ENCODE results near the gene AIFM1.

The AIFM1 gene

DNA sequence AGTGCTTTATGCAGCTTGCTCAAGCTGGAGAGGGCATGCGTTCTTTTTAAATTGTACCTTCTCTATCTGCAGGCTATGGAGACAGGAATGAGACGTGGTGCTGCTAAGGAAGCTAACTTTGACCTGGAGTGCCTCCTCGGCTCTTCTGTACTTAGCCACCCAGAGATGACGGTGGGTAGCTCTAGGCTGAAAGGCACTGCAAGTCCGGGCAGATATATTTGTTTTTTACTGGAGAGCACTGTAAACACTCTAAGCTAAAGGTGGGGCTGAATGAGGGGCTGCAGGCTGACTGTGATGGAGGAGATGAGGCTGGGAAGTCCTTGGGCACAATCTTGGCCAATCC lies 67.5 kb downstream of the AIFM1 start:
- Histone ChIP-seq H3K4me3 (ENCODE audit: low read length) (no peak overlapping the region), H3K27me3 (ENCODE audit: control insufficient read depth, insufficient read depth, low read length) (no peaks in the 10 kb centered on the region), H3K9ac (ENCODE audit: low read length) (no peak overlapping the region), H3K9me3 (ENCODE audit: control insufficient read depth, low read depth, low read length) (peaks cover 12% of the 10 kb centered on the region), H3K36me3 (ENCODE audit: control insufficient read depth, low read depth, low read length) (no peaks in the 10 kb centered on the region), H3K27ac (ENCODE audit: low read length) (no peak overlapping the region), H3K4me1 (ENCODE audit: control insufficient read depth, low read depth, low read length) (no peaks in the 10 kb centered on the region)

DNA sequence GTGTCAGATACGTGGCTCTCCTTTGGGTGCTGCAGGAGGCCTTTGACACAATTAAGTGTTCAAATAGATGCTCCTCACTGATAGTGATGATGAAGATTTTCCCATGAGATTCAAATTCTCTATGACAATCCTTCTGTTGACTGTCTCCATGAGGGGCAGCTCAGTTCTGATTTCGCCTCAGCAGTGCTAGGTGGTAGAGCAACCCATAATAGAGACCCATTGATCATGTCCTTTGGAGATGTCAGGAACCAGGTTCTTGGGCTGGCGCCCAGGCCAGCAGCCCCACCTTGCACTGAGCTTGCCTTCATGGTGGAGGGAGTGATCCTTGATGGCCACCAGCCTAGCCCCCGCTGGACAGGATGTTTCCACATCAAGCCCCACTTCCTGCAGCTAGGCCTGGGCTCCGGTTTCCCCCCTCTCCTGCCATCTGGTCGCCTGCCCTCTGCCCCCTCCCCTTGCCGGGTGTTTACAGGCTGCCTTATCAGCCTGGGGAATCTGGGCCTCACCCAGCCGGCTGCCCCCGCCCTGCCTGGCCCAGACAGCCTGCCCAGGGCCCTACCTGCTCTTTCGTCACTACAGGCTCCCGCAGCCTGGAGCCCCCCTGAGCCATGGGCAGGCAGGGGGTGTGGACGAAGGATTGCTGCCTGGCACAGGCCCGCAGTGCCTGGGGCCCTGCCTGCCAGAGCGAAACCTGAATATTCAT lies 68.0 kb downstream of the AIFM1 start:
- Histone ChIP-seq H3K4me3 (ENCODE audit: low read length) (no peak overlapping the region), H3K9ac (ENCODE audit: low read length) (no peak overlapping the region), H3K36me3 (ENCODE audit: control insufficient read depth, low read depth, low read length) (no peaks in the 10 kb centered on the region), H3K4me1 (ENCODE audit: control insufficient read depth, low read depth, low read length) (no peaks in the 10 kb centered on the region), H3K9me3 (ENCODE audit: control insufficient read depth, low read depth, low read length) (peaks cover 12% of the 10 kb centered on the region), H3K27ac (ENCODE audit: low read length) (no peak overlapping the region), H3K27me3 (ENCODE audit: control insufficient read depth, insufficient read depth, low read length) (no peaks in the 10 kb centered on the region)

GRCh38 chrX:130095249-130096030 lies 70.2 kb downstream of the AIFM1 start:
- no peak overlapping the region for H3K27ac ChIP-seq (ENCODE audit: low read length)
- H3K4me3 ChIP-seq (ENCODE audit: low read length): no peak overlapping the region
- H3K4me1 ChIP-seq (ENCODE audit: control insufficient read depth, low read depth, low read length): no peaks in the 10 kb centered on the region
- no peaks in the 10 kb centered on the region for H3K36me3 ChIP-seq (ENCODE audit: control insufficient read depth, low read depth, low read length)
- H3K9me3 ChIP-seq (ENCODE audit: control insufficient read depth, low read depth, low read length): peaks cover 12% of the 10 kb centered on the region
- no peak overlapping the region for H3K9ac ChIP-seq (ENCODE audit: low read length)
- H3K27me3 ChIP-seq (ENCODE audit: control insufficient read depth, insufficient read depth, low read length): no peaks in the 10 kb centered on the region

GRCh38 chrX:130094696-130095095 lies 70.9 kb downstream of the AIFM1 start:
- H3K27ac ChIP-seq (ENCODE audit: low read length): no peak overlapping the region

DNA sequence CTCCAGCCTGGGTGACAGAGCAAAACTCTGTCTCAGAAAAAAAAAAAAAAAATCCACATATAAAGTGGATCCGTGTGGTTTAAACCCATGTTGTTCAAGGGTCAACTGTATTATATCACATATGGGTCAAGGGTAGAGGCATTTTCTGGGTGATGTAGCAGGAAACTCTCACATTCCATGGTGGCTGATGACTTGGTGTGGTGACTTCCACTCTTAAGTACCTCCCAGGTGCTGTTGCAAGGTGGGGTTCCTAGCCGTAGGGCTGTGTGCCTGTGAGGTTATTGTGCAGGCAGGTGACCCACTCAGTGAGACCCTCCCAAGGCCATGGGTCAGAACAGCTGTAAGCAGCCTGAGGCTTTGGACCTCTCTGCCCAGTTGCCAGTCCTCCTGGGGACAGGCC lies 72.4 kb downstream of the AIFM1 start:
- H3K27ac ChIP-seq (ENCODE audit: low read length): no peak overlapping the region
- no peak overlapping the region for H3K4me3 ChIP-seq (ENCODE audit: low read length)
- H3K9me3 ChIP-seq (ENCODE audit: control insufficient read depth, low read depth, low read length): peaks cover 9% of the 10 kb centered on the region
- no peaks in the 10 kb centered on the region for H3K27me3 ChIP-seq (ENCODE audit: control insufficient read depth, insufficient read depth, low read length)
- H3K4me1 ChIP-seq (ENCODE audit: control insufficient read depth, low read depth, low read length): no peaks in the 10 kb centered on the region
- H3K36me3 ChIP-seq (ENCODE audit: control insufficient read depth, low read depth, low read length): no peaks in the 10 kb centered on the region
- H3K9ac ChIP-seq (ENCODE audit: low read length): no peak overlapping the region

More at GRCh38 chrX:130094696-130095095, 70.9 kb downstream of the AIFM1 start:
- Histone ChIP-seq H3K4me3 (ENCODE audit: low read length) (no peak overlapping the region), H3K27me3 (ENCODE audit: control insufficient read depth, insufficient read depth, low read length) (no peaks in the 10 kb centered on the region), H3K9me3 (ENCODE audit: control insufficient read depth, low read depth, low read length) (peaks cover 12% of the 10 kb centered on the region), H3K9ac (ENCODE audit: low read length) (no peak overlapping the region), H3K4me1 (ENCODE audit: control insufficient read depth, low read depth, low read length) (no peaks in the 10 kb centered on the region), H3K36me3 (ENCODE audit: control insufficient read depth, low read depth, low read length) (no peaks in the 10 kb centered on the region)

DNA sequence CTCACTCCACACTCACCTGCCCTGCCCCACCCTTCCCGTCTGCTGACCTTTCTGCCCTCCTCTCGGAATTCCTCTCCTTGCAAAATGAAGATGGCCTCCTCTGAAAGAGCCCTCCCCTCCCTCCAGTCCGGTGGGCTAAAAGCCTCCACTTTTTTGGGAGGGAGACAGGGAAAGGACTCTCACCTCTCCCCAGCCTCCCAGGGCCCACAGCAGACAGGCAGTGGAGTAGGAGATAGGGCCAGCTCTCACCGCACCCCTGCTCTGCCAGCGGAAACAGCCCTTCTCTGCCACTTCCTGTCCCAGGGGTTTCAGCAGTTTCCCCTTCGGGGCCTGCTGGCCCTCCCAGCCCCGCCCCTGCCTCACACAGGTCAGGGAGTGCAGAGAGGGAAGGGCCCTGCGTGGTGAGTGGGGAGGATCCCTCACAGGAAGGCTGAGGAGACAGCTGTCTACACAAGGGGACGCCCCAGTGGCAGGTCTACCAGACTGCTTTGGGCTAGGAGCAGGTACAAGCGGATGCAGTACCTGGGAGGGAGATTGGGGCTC lies 73.6 kb downstream of the AIFM1 start:
- Histone ChIP-seq H3K9ac (ENCODE audit: low read length) (no peak overlapping the region), H3K36me3 (ENCODE audit: control insufficient read depth, low read depth, low read length) (no peaks in the 10 kb centered on the region), H3K27me3 (ENCODE audit: control insufficient read depth, insufficient read depth, low read length) (no peaks in the 10 kb centered on the region), H3K4me3 (ENCODE audit: low read length) (no peak overlapping the region), H3K27ac (ENCODE audit: low read length) (no peak overlapping the region), H3K4me1 (ENCODE audit: control insufficient read depth, low read depth, low read length) (no peaks in the 10 kb centered on the region), H3K9me3 (ENCODE audit: control insufficient read depth, low read depth, low read length) (peaks cover 13% of the 10 kb centered on the region)

- Histone ChIP-seq H3K9ac (ENCODE audit: low read length) (no peak overlapping the region), H3K4me1 (ENCODE audit: control insufficient read depth, low read depth, low read length) (no peaks in the 10 kb centered on the region), H3K36me3 (ENCODE audit: control insufficient read depth, low read depth, low read length) (no peaks in the 10 kb centered on the region), H3K27ac (ENCODE audit: low read length) (no peak overlapping the region), H3K27me3 (ENCODE audit: control insufficient read depth, insufficient read depth, low read length) (no peaks in the 10 kb centered on the region), H3K4me3 (ENCODE audit: low read length) (no peak overlapping the region), H3K9me3 (ENCODE audit: control insufficient read depth, low read depth, low read length) (peaks cover 10% of the 10 kb centered on the region)
Observed at GRCh38 chrX:130090364-130090763, 75.3 kb downstream of the AIFM1 start.

- H3K36me3 ChIP-seq (ENCODE audit: control insufficient read depth, low read depth, low read length): no peaks in the 10 kb centered on the region
- H3K4me1 ChIP-seq (ENCODE audit: control insufficient read depth, low read depth, low read length): peaks cover 8% of the 10 kb centered on the region
- H3K4me3 ChIP-seq (ENCODE audit: low read length): no peak overlapping the region
- H3K27ac ChIP-seq (ENCODE audit: low read length): no peak overlapping the region
- H3K9ac ChIP-seq (ENCODE audit: low read length): no peak overlapping the region
- H3K9me3 ChIP-seq (ENCODE audit: control insufficient read depth, low read depth, low read length): peaks cover 4% of the 10 kb centered on the region
- no peaks in the 10 kb centered on the region for H3K27me3 ChIP-seq (ENCODE audit: control insufficient read depth, insufficient read depth, low read length)
Observed at GRCh38 chrX:130086447-130087206, 79.0 kb downstream of the AIFM1 start.

DNA sequence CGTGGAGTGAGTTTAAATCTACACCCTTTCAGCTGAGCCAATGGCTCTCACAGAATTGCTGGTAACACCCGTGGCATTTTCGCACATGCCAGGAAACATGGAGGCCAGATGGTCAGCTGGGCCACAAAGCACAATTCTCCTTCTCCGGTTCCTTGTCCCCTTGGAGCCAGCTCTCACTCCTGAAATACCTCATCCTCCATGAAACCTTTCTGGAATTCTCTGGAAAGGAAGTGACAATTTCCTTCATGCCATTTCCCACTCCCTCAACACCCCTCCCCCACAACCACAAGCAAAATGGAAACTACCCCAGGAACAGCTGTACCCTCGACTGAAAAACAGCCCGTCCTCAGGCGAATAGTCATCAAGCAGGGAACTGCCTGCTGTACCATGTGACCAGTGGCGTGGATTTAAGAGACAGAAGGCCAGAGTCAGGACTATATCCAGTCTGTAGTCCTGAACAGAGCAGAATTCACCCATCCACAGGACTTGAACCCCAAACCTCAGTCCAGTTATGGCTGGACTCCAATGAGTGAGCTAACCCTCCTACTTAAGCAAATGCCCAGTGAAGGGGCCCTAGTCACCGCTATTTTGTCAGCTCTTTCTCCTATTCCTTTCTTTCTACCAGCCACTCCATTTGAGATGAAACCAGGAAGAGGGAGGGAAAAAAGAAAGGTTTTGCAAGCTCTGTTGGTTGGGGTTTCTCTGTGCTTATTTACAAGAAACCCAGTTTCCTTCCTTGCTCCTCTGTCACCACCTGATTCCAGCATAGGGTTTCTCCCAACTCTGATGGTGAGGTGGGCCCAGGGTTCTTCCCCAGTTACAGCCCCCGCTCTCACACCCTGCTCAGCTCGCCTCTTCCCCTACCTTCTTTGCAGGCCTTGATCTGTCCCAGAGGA lies 79.8 kb downstream of the AIFM1 start:
- peaks cover 8% of the 10 kb centered on the region for H3K4me1 ChIP-seq (ENCODE audit: control insufficient read depth, low read depth, low read length)
- no peaks in the 10 kb centered on the region for H3K36me3 ChIP-seq (ENCODE audit: control insufficient read depth, low read depth, low read length)
- H3K27me3 ChIP-seq (ENCODE audit: control insufficient read depth, insufficient read depth, low read length): no peaks in the 10 kb centered on the region
- H3K4me3 ChIP-seq (ENCODE audit: low read length): no peak overlapping the region
- peaks cover 4% of the 10 kb centered on the region for H3K9me3 ChIP-seq (ENCODE audit: control insufficient read depth, low read depth, low read length)
- no peak overlapping the region for H3K27ac ChIP-seq (ENCODE audit: low read length)
- H3K9ac ChIP-seq (ENCODE audit: low read length): no peak overlapping the region

DNA sequence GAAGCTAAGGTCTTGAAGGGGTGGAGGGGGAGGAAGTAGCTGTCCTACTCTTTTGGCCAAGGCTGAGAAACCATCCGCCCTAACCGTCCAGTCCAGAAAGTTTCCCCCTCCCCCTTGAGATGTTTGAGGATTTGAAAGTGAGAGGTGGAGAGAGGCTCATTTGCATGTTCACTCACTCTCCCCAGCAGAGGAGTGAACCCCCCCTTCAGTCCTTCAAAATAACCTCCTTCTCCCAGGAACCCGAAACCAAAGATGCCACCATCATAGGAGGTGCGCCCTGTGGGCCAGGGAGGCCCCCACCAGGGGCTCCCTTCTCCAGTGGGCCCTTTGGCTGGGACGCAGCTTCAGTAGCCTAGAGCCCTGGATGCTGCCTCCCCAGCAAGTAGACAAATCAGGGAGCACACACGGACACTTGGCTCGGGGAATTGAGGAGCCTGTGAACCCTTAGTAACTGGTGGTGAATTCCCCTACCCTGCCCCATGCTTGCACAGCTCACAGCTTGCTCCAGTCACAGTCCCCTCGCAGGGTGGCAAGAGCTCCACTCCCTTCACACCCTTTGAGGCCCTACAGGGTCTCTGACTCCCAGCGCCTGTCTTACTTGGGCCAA lies 80.9 kb downstream of the AIFM1 start:
- Histone ChIP-seq H3K4me1 (ENCODE audit: control insufficient read depth, low read depth, low read length) (peaks cover 8% of the 10 kb centered on the region), H3K27ac (ENCODE audit: low read length) (no peak overlapping the region), H3K36me3 (ENCODE audit: control insufficient read depth, low read depth, low read length) (no peaks in the 10 kb centered on the region), H3K9me3 (ENCODE audit: control insufficient read depth, low read depth, low read length) (peaks cover 4% of the 10 kb centered on the region), H3K4me3 (ENCODE audit: low read length) (no peak overlapping the region), H3K9ac (ENCODE audit: low read length) (no peak overlapping the region), H3K27me3 (ENCODE audit: control insufficient read depth, insufficient read depth, low read length) (no peaks in the 10 kb centered on the region)

All from iPS-18a (cell line).